Measurements from ENCODE around the gene ICA1. TPM values are rescaled to one million over a fixed set of nuclear protein-coding genes. Genes with fewer than 3 reads are reported as not detected.

The ICA1 gene
- total RNA-seq, 1 donor from 2014 or later = 54.9 TPM

GRCh38 chr7:8146106-8146787 is 115.7 kb downstream of the ICA1 start:
- intact Hi-C loops (cut with micrococcal nuclease) = no loop called here
- no peaks in the 10 kb centered on the region for H3K9me3 ChIP-seq (replicated peaks)
- TF ChIP-seq CTCF (IDR thresholded peaks at IDR 0.05; ENCODE audit: borderline replicate concordance) = no peak
- no peaks in the 10 kb centered on the region for H3K27me3 ChIP-seq (ENCODE audit: low read depth)
- peaks cover 14% of the 10 kb centered on the region for H3K36me3 ChIP-seq
- no peak overlapping the region for H3K4me3 ChIP-seq
- H3K4me1 ChIP-seq = peaks cover 24% of the 10 kb centered on the region
- no peak overlapping the region for H3K27ac ChIP-seq (replicated peaks)
- no peak for DNase-seq

GRCh38 chr7:8144856-8145255 is 117.1 kb downstream of the ICA1 start:
- Histone ChIP-seq H3K27me3 (ENCODE audit: low read depth) (no peaks in the 10 kb centered on the region), H3K36me3 (peaks cover 17% of the 10 kb centered on the region), H3K9me3 (replicated peaks) (no peaks in the 10 kb centered on the region), H3K4me1 (peaks cover 24% of the 10 kb centered on the region), H3K4me3 (no peak overlapping the region), H3K27ac (replicated peaks) (no peak overlapping the region)
- intact Hi-C loops (cut with micrococcal nuclease) = no loop called here
- no peak for TF ChIP-seq CTCF (IDR thresholded peaks at IDR 0.05; ENCODE audit: borderline replicate concordance)
- DNase-seq = no peak

- peaks cover 17% of the 10 kb centered on the region for H3K4me1 ChIP-seq
- DNase-seq = no peak
- no peak for TF ChIP-seq CTCF (IDR thresholded peaks at IDR 0.05; ENCODE audit: borderline replicate concordance)
Measured at GRCh38 chr7:8143151-8143874, 118.7 kb downstream of the ICA1 start.

GRCh38 chr7:8142477-8142876 is 119.5 kb downstream of the ICA1 start:
- no peaks in the 10 kb centered on the region for H3K27me3 ChIP-seq (ENCODE audit: low read depth)
- intact Hi-C loops (cut with micrococcal nuclease) = no loop called here
- no peak overlapping the region for H3K27ac ChIP-seq (replicated peaks)
- TF ChIP-seq CTCF (IDR thresholded peaks at IDR 0.05; ENCODE audit: borderline replicate concordance) = no peak
- DNase-seq = no peak
- no peaks in the 10 kb centered on the region for H3K9me3 ChIP-seq (replicated peaks)
- H3K4me1 ChIP-seq = peaks cover 11% of the 10 kb centered on the region
- H3K36me3 ChIP-seq = peaks cover 17% of the 10 kb centered on the region
- no peak overlapping the region for H3K4me3 ChIP-seq

More at GRCh38 chr7:8143151-8143874, 118.7 kb downstream of the ICA1 start:
- Histone ChIP-seq H3K27ac (replicated peaks) (no peak overlapping the region), H3K36me3 (peaks cover 17% of the 10 kb centered on the region), H3K27me3 (ENCODE audit: low read depth) (no peaks in the 10 kb centered on the region), H3K4me3 (no peak overlapping the region), H3K9me3 (replicated peaks) (no peaks in the 10 kb centered on the region)
- intact Hi-C loops (cut with micrococcal nuclease) = no loop called here

GRCh38 chr7:8141070-8141469 is 120.9 kb downstream of the ICA1 start:
- Histone ChIP-seq H3K27me3 (ENCODE audit: low read depth) (no peaks in the 10 kb centered on the region), H3K4me3 (no peak overlapping the region), H3K9me3 (replicated peaks) (no peaks in the 10 kb centered on the region), H3K27ac (replicated peaks) (no peak overlapping the region), H3K36me3 (peaks cover 20% of the 10 kb centered on the region), H3K4me1 (peaks cover 1% of the 10 kb centered on the region)
- intact Hi-C loops (cut with micrococcal nuclease) = no loop called here
- no peak for DNase-seq
- TF ChIP-seq CTCF (IDR thresholded peaks at IDR 0.05; ENCODE audit: borderline replicate concordance) = no peak
